ENCODE data around the gene PEX3.
A peak's percentile ranks its signal among the peaks of the same experiment; 100 is the strongest.
"Not testable (repeated sequence)": the region's sequence is repeated elsewhere in the genome, so short reads cannot be mapped to it uniquely, and the experiment has no call there.

Gene PEX3

DNA sequence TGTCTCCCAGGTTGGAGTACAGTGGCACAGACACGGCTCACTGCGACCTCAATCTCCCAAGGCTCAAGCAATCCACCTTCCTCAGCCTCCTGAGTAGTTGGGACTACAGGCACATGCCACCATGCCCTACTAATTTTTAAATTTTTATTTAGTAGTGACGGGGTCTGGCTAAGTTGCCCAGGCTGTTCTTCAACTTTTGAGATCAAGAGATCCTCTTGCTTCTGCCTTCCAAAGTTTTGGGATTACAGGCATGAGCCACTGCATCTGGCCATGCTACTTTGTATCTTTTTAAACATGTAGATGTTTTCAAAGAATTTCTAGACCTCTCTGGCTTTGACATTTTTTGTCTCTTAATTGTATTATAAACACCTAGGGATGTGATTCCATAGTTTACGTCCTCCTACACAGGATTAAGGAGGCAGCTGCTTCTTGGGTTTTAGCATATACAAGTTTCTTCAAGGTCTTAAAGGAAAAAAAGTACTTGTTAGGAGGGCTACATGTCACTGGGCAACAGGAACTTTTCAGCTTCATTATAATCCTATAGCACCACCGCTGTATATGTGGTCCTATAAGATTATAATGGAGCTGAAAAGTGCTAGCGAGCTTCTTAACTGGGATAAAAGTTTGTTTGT is 1.4 kb upstream of the PEX3 start:
- DNase-seq, result no peak

DNA sequence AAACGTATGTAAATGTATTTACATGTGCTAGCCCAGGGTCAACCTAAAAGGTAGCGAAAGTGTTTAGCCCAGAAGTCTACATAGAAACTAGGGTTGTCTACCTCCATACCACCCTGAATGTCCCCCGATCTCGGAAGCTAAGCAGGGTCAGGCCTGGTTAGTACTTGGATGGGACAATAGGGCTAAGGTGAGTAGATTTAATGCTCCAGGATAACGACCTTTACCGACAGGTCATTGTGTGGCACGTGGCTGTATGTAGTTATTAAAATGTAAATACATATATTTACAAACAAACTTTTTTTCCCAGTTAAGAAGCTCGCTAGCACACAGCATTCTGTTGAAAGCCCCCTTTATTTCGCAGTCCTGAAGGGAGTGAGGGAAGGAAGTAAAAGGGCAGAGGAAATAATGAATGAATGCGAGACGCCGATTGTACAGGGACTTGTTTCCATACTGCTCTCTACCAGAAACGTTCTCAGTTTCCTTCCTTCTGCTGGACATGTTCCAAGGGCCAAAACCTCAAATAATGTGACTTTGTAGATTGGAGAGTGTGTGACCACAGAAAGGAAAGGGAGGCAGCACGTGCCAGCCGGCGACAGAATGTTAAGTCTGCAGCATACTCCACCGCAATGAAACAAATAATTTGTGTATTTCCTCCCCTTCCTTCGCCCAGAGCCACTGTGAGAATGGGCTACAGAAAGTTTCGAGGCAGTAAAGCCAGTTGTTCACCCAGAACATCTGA is 722 bp upstream of the PEX3 start:
- DNase-seq, result peak in 2 of 4 experiments; percentile 2 to 4

- no peak for DNase-seq
Observed at GRCh38 chr6:143451531-143451930, 926 bp downstream of the PEX3 start.

GRCh38 chr6:143457563-143458359 is 7.2 kb downstream of the PEX3 start:
- no peak for DNase-seq

DNA sequence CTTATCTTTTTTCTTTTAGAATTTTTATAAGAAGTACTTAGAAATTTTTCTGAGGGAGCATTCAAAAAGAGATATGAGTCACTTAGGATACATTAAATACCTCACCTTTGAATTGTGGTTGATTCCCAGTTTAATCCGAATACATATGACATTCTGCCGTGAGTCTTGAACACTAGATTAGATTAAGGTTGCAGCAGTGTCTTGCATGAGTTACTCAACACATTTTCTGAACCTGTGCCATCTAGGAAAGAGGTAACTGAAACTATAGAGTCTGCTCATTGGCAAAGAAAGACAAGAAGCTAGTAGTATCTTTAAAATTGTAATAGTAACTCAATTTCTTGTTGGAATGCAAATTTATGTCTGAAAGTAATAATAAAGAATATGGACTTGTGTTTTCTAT is 14.9 kb downstream of the PEX3 start:
- no peak for DNase-seq

GRCh38 chr6:143468026-143468425 is 17.4 kb downstream of the PEX3 start:
- DNase-seq, result no peak

DNA sequence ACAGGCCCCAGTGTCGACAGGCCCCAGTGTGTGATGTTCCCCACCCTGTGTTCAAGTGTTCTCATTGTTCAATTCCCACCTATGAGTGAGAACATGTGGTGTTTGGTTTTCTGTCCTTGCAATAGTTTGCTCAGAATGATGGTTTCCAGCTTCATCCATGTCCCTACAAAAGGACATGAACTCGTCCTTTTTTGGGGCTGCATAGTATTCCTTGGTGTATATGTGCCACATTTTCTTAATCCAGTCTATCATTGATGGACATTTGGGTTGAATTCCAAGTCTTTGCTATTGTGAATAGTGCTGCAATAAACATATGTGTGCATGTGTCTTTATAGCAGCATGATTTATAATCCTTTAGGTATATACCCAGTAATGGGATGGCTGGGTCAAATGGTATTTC is 18.2 kb downstream of the PEX3 start:
- DNase-seq, result not testable (repeated sequence)

GRCh38 chr6:143471822-143472221 is 21.2 kb downstream of the PEX3 start:
- no peak for DNase-seq

- no peak for DNase-seq
Observed at GRCh38 chr6:143476545-143476944, 25.9 kb downstream of the PEX3 start.

DNA sequence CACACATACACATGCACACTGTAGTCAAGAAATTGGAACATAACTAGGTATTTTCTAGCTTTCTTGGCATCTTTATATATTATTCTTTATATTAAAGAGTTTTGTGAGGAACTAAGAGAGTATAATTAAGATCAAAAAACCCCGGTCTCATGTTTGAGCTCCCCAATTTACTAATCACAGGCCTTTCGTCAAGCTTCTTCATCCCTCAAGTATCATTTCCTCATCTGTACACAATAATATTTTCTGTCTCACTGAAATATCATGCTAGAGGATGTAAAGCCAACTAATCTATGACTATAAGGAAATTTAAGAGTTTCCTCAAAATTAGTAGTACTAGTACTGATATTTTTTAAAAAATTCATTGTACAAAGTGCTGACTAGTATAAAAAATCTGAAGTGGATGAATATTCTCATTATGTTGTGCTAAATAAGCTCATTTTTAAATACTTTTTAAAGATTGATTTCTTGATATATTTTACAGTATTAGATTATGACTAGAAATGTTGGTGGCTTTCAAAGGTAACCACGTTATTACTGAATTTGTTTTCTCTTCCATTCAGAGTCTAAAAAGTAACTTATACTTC is 28.0 kb downstream of the PEX3 start:
- no peak for DNase-seq

DNA sequence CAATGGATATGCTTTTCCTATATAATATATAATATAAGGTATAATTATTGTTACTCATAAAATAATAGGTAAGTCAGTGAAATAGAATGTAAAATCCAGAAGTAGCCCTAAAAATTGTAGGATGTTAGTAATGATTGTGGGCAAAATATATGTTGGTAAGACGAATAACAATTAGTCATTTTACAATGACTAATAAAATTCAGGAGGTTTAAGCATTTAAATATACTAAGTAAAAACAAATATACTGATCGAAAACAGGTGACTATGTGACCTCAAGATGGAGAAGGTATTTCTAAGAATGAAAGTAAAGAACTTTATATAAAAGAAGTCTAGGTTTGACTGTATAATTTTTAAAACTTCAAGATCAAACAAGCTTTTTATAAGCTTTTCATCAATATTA is 32.0 kb downstream of the PEX3 start:
- DNase-seq, result no peak

DNA sequence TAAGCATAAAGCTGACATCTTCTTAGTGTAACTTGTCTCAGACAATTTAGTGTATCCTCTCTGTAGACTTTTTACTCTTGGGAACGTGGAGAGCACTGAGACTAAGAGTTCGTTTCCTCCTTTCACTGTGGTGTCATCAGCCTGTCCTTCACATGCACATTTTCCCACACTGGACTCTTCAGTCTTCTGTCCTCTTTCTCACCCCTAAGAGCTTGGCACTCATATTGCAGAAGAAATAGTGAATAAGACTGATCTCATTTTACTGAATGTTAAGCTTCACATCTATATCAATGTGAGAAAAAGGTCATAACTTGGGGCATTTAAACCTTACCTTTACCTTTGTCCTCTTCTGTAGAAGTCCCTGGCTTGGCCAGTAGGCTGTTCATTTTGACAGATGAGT is 35.4 kb downstream of the PEX3 start:
- DNase-seq, result no peak

DNA sequence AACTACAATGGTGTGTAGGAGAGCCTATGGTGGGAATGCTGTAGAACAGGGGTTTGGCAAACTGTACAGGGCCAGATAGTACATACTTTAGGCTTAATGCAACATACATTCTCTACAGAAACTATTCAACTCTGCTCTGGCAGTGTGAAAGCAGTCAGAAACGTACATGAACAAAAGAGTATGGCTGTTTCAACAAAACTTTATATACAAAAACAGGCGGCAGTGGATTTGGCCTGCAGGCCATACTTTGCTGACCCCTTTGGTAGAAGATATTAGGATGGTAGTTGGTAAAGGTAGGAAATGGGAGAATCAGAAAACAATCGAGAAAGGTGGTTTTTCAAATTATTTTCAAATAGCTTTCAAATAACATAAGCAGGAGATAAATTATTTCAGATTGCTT is 36.1 kb downstream of the PEX3 start:
- no peak for DNase-seq

DNA sequence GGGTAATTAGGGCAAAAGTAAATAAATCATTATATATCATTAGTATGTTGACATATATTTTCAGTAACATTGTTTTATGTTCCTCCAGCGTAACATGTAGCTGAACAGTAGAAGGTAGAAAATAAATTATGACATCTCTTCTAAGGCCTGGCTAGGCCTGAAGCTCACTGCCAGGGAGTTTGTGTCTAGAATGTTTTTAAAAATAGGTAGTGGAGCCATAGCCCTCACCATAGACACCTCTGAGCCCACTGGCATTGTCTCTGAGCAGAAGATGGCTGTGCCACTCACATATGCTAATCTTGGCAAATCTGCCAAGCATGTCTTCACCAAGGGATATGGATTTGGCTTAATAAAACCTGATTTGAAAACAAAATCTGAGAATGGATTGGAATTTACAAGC is 39.6 kb downstream of the PEX3 start:
- DNase-seq, result no peak

DNA sequence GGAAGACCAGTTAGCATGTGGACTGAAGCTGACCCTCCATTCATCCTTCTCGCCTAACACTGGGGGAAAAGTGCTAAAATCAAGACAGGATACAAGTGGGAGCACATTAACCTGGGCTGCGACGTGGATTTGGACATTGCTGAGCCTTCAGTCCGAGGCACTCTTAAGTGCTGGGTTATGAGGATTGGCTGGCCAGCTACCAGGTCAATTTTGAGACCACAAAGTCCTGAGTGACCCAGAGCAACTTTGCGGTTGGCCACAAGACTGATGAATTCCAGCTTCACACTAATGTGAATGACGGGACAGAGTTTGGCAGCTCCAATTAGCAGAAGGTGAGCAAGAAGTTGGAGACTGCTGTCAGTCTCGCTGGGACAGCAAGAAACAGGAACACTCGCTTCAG is 40.2 kb downstream of the PEX3 start:
- DNase-seq, result no peak

- DNase-seq, result no peak
Observed at GRCh38 chr6:143496974-143497373, 46.4 kb downstream of the PEX3 start.

GRCh38 chr6:143498428-143498827 is 47.8 kb downstream of the PEX3 start:
- DNase-seq, result peak in 1 of 4 experiments; percentile 4

GRCh38 chr6:143501851-143502250 is 51.2 kb downstream of the PEX3 start:
- no peak for DNase-seq

DNA sequence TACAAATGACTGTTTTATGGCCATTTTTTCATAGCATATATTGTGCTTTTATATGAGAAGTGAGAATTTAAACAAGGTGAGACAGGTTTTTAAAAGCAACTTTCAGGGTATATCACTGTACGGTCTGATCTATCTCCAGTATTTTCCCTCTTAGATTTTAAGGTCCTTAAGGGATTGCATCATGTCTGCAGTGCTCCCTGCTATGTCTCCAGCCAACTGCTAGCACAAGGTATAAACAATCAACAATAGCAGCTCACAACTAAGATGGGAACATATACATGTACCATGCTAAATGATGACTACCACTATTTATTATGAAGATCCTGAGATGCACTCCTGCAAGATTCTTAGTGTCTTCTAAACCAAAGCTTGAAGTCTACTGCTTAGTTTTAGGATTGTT is 53.8 kb downstream of the PEX3 start:
- DNase-seq, result no peak

- DNase-seq, result no peak
Observed at GRCh38 chr6:143505111-143505510, 54.5 kb downstream of the PEX3 start.

- no peak for DNase-seq
Observed at GRCh38 chr6:143505537-143505936, 54.9 kb downstream of the PEX3 start.

DNA sequence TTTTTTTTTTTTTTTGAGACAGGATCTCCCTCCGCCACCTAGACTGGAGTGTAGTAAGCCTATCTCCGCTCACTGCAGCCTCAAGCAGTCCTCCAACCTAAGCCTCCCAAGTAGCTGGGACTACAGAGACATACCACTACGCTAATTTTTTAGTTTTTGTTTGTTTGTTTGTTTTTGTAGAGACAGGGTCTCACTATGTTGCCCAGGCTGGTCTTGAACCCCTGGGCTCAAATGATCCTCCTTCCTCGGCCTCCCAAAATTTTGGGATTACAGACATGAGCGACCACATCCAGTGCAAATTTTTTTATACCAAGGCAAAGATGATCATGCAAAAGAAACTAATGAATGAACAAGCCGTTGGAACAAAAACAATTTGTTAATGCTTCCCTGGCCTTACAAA is 55.6 kb downstream of the PEX3 start:
- DNase-seq, result no peak

DNA sequence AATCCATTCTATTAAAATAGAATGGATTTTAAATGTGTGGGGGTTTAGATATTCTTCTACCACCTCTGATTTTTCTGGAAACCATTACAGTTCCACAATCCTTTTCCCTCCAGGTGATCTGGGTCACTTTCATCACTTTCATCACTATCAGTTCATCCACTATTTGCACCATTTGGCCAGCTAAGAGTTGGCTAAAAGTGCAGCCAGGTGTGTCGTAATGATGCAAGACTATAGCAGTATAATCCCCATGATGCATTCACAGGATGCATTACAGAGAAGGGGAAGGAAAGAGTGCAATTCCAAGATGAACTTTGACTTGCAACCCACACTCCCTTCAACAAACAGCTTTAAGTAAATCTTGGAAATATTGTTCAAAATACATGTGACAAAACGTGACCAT is 56.0 kb downstream of the PEX3 start:
- no peak for DNase-seq
